Astrocyte (in vitro differentiated cells and primary cell): ENCODE data around the gene MLPH.

Experiments
- EZH2 ChIP-seq: IDR thresholded peaks from 2 replicates; pipeline ENCODE4 v1.6.1; 2012; ENCODE audit warnings: mild to moderate bottlenecking, low read length, inconsistent platforms; ENCODE audit not compliant: insufficient read depth
- TF ChIP-seq, protein P1 (sequence below): IDR thresholded peaks from 2 replicates; pipeline ENCODE4 v1.5.1; 2011; ENCODE audit warnings: low read depth, mild to moderate bottlenecking, inconsistent platforms, low read length, moderate library complexity; ENCODE audit not compliant: insufficient read depth

DNA sequence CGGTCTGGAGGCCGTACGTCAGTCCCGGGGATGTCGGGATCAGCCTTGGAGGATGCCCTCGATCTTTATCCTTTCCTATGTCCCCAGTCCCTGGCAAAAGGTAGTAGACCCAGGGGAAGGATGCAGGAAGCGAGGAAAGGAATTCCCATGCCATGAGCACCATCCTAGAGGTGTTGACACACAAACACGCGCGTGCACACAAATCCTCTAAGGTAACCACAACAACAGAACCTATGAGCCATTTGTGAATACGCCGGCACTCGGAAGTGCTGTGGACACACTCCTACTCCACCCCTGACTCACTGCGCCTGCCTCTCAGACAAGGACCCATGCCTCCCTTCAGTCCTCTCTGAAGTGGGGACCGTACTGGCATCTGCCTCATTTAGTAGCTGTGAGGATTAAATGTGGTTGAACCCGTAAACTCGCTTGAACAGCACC lies 11.3 kb upstream of the MLPH start:
- TF ChIP-seq, protein P1, sequence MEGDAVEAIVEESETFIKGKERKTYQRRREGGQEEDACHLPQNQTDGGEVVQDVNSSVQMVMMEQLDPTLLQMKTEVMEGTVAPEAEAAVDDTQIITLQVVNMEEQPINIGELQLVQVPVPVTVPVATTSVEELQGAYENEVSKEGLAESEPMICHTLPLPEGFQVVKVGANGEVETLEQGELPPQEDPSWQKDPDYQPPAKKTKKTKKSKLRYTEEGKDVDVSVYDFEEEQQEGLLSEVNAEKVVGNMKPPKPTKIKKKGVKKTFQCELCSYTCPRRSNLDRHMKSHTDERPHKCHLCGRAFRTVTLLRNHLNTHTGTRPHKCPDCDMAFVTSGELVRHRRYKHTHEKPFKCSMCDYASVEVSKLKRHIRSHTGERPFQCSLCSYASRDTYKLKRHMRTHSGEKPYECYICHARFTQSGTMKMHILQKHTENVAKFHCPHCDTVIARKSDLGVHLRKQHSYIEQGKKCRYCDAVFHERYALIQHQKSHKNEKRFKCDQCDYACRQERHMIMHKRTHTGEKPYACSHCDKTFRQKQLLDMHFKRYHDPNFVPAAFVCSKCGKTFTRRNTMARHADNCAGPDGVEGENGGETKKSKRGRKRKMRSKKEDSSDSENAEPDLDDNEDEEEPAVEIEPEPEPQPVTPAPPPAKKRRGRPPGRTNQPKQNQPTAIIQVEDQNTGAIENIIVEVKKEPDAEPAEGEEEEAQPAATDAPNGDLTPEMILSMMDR: no peak
- no peak for TF ChIP-seq EZH2
